Left lung (tissue), 10 donors: ENCODE results near the gene LDLRAD3. TPM values are rescaled to one million over a fixed set of nuclear protein-coding genes. Genes with fewer than 3 reads are reported as not detected.
"Not testable (repeated sequence)": the region's sequence is repeated elsewhere in the genome, so short reads cannot be mapped to it uniquely, and the experiment has no call there.

Experiments
- ATAC-seq: fragments of 200-7000 bp; cut with Tn5 transposase; one replicate; pipeline ENCODE4 v1.9.1; 2020; ENCODE audit warnings: moderate library complexity
- DNase-seq, 4 donors: peaks; one replicate each; pipeline ENCODE4 v3.0.0-alpha.2; 2013 to 2020
- H3K27ac ChIP-seq, 2 donors: fragments of 200-600 bp; sonication (generic) in 1 of 2; one replicate each; pipeline versions ENCODE4 v1.5.0 to v1.8.0; 2020 to 2021
- H3K27me3 ChIP-seq, 2 donors: fragments of 200-600 bp; sonication (generic) in 1 of 2; one replicate each; pipeline versions ENCODE4 v1.5.0 to v1.8.0; 2020 to 2021
- H3K36me3 ChIP-seq, 2 donors: fragments of 200-600 bp; sonication (generic) in 1 of 2; one replicate each; pipeline versions ENCODE4 v1.5.0 to v1.8.0; 2020 to 2021
- H3K4me1 ChIP-seq, 2 donors: fragments of 200-600 bp; one replicate each; pipeline ENCODE4 v1.8.0; 2021
- H3K4me3 ChIP-seq, 2 donors: fragments of 200-600 bp; sonication (generic) in 1 of 2; one replicate each; pipeline versions ENCODE4 v1.5.0 to v1.8.0; 2020 to 2021; ENCODE audit warnings: mild to moderate bottlenecking in 1 of 2
- H3K9me3 ChIP-seq, 2 donors: fragments of 200-600 bp; sonication (generic) in 1 of 2; one replicate each; pipeline versions ENCODE4 v1.5.0 to v1.8.0; 2020 to 2021
- CTCF ChIP-seq, 2 donors: fragments of 200-600 bp; sonication (generic) in 1 of 2; IDR thresholded peaks; one replicate each; pipeline versions ENCODE4 v1.5.0 to v1.8.0; 2021; ENCODE audit warnings: antibody characterized with exemption in 2 of 2
- intact Hi-C, 2 donors: fragments of 100-400 bp; cut with DNase I; formaldehyde crosslinking; loops; one replicate each; pipeline versions ENCODE4 v1.11.2 to v1.14.2; 2022
- polyA plus RNA-seq, 6 donors: library from polyadenylated mRNA; unstranded; fragments of 120-200 nt; gene quantifications; one replicate each; pipeline ENCODE4 v1.2.1, GENCODE V29; 2013; ENCODE audit not compliant: insufficient read length in 6 of 6
- total RNA-seq, 2 donors: library from RNA; stranded (reverse); fragmentation: NEBNext Ultra II Directional; extraction: Animal tissue kit (Norgen Biotek cat#: 25700); gene quantifications; one replicate each; pipeline ENCODE4 v1.2.1, GENCODE V29; 2021
- donor health status: DM: no; HTN: yes; CAD: no.
- donor health status: DM: no; HTN: no; CAD: no.

LDLRAD3 gene
- total and polyA plus RNA-seq, 8 donors = 7.1 to 18.2 (median 16.8) TPM

DNA sequence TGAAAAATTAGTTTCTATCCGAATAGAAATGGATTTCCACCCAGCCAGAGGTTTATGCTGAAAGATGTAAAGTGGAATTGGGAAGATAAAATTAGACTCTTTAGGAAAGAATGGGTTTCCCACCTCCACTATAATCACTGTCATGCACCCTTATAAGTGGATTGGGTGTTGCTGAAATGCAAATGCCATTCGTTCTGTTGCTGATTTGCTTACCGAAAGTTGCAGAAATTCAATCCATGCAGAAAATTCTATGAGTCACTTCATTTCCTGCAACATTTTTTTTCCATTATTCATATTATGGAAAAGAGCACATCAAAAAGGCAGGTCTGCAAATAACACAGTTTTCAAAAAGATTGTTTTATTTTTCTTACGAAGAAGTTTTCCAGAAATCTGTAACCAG is 65.6 kb downstream of the LDLRAD3 start:
- intact Hi-C loops = no loop called here
- ATAC-seq (no peak), DNase-seq (no peak)
- H3K4me3 ChIP-seq = no peak overlapping the region
- no peaks in the 10 kb centered on the region for H3K36me3 ChIP-seq
- H3K27ac ChIP-seq = peak overlapping the region in 1 of 2 donors; percentile 5
- H3K9me3 ChIP-seq = peaks cover 0 to 3% of the 10 kb centered on the region in 2 donors
- peaks cover 0 to 5% of the 10 kb centered on the region in 2 donors for H3K4me1 ChIP-seq
- no peak for TF ChIP-seq CTCF (IDR thresholded peaks at IDR 0.05)
- no peaks in the 10 kb centered on the region for H3K27me3 ChIP-seq

DNA sequence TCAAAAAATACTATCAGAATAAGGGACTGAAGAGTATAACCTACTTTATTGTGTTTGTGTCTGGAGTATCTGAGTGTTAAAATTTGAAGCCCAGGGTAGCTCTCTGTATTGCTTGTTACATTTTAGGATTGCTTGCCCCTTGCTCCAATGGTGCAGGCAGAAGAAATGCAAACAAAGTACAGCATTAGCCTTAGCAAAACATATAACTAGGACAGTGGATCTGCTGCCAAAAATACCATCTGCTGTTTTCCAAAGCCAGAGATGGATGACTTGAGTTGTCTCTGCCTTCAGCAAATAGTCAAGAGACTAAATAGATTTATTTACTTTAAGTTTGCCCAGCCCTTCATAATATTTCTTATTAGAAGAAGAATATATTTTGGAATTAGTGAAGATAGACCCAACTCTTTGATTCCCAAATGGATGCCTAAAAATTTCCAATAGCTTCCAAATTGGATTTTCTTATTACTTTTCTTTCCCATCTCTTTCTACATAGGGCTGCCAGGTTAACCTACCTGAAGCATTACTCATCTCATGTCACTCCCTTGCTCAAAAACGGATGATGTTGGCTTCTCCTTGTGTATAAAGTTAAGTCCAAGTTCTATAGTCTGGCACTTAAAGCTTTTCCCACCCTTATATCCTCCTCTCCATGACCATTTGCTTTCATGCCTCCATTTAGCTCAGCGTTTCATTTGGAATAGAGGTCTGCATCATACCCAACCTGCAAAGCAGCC is 66.3 kb downstream of the LDLRAD3 start:
- no peaks in the 10 kb centered on the region for H3K27me3 ChIP-seq
- TF ChIP-seq CTCF (IDR thresholded peaks at IDR 0.05) = no peak
- H3K4me1 ChIP-seq = peaks cover 0 to 11% of the 10 kb centered on the region in 2 donors
- H3K4me3 ChIP-seq = no peak overlapping the region
- no peaks in the 10 kb centered on the region for H3K9me3 ChIP-seq
- DNase-seq = peak in 2 of 4 donors; percentile 60 to 74
- no peaks in the 10 kb centered on the region for H3K36me3 ChIP-seq
- no peak for ATAC-seq
- intact Hi-C loops = no loop called here
- H3K27ac ChIP-seq = peak overlapping the region in 1 of 2 donors; percentile 5

- H3K4me3 ChIP-seq = no peak overlapping the region
- H3K9me3 ChIP-seq = no peaks in the 10 kb centered on the region
- H3K27ac ChIP-seq = no peak overlapping the region
- no peak for TF ChIP-seq CTCF (IDR thresholded peaks at IDR 0.05)
- no peak for ATAC-seq
- no peaks in the 10 kb centered on the region for H3K27me3 ChIP-seq
- intact Hi-C loops = no loop called here
- H3K4me1 ChIP-seq = peaks cover 0 to 21% of the 10 kb centered on the region in 2 donors
- H3K36me3 ChIP-seq = no peaks in the 10 kb centered on the region
- DNase-seq = no peak
Observed at GRCh38 chr11:36011574-36011973, 67.7 kb downstream of the LDLRAD3 start.

- no peak for TF ChIP-seq CTCF (IDR thresholded peaks at IDR 0.05)
- H3K27ac ChIP-seq = no peak overlapping the region
- H3K4me1 ChIP-seq = peaks cover 0 to 21% of the 10 kb centered on the region in 2 donors
- intact Hi-C loops = no loop called here
- H3K4me3 ChIP-seq = no peak overlapping the region
- no peak for DNase-seq
- no peaks in the 10 kb centered on the region for H3K36me3 ChIP-seq
- peak; percentile 66 for ATAC-seq
- no peaks in the 10 kb centered on the region for H3K27me3 ChIP-seq
- H3K9me3 ChIP-seq = no peaks in the 10 kb centered on the region
Observed at GRCh38 chr11:36012455-36012854, 68.6 kb downstream of the LDLRAD3 start.

DNA sequence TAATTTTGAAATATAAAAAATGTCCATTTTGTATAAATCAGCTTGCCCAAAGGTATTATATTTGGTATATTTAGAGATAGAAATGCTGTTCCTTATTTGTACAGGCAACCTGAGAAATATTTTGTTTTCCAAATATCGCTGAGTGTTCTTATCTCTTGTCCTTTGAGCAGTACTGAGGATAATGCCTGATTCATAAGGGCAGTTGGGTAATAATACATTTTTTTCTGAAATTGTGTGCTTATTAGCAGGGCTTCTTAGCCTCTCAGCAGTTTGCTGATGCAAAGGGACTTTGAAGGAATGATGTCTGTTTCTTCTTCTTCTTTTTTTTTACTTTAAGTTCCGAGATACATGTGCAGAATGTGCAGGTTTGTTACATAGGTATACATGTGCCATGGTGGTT is 69.1 kb downstream of the LDLRAD3 start:
- ATAC-seq (peak; percentile 42), DNase-seq (no peak)
- Histone ChIP-seq H3K4me1 (peaks cover 0 to 21% of the 10 kb centered on the region in 2 donors), H3K36me3 (no peaks in the 10 kb centered on the region), H3K27ac (no peak overlapping the region), H3K4me3 (no peak overlapping the region), H3K9me3 (no peaks in the 10 kb centered on the region), H3K27me3 (no peaks in the 10 kb centered on the region)
- no peak for TF ChIP-seq CTCF (IDR thresholded peaks at IDR 0.05)
- intact Hi-C loops = no loop called here

DNA sequence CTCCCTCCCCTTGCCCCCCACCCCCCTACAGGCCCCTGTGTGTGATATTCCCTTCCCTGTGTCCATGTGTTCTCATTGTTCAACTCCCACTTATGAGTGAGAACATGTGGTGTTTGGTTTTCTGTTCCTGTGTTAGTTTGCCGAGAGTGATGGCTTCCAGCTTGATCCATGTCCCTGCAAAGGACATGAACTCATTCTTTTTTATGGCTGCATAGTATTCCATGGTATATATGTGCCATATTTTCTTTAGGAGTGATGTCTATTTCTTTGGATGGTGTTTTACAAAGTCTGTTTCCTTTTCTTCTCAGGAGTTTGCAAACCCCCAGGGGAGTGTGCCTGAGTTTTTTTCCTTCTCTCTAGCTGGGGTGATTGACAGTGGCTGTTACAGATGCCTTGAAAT is 69.6 kb downstream of the LDLRAD3 start:
- peaks cover 0 to 21% of the 10 kb centered on the region in 2 donors for H3K4me1 ChIP-seq
- intact Hi-C loops, H3K9me3 ChIP-seq, H3K27ac ChIP-seq, ATAC-seq, DNase-seq, H3K4me3 ChIP-seq, H3K36me3 ChIP-seq, H3K27me3 ChIP-seq: not testable (repeated sequence)
